Neutrophil (primary cell): ENCODE results near the gene ATP2B3.

Experiments
- H3K27ac ChIP-seq: fragments of 200-600 bp; sonication (generic); 2 replicates; pipeline ENCODE4 v1.5.1; 2016; ENCODE audit warnings: mild to moderate bottlenecking, moderate library complexity
- H3K27me3 ChIP-seq: fragments of 200-600 bp; sonication (generic); 2 replicates; pipeline ENCODE4 v1.6.0; 2016; ENCODE audit warnings: mild to moderate bottlenecking
- H3K36me3 ChIP-seq: fragments of 200-600 bp; sonication (generic); 2 replicates; pipeline ENCODE4 v1.5.1; 2017
- H3K4me1 ChIP-seq, 2 experiments: fragments of 200-600 bp in 1 of 2; sonication (generic) in 1 of 2; 1 replicate in 1 of 2; 2 replicates in 1 of 2; pipeline versions ENCODE4 v1.5.1 to v1.6.1; 2013 to 2016; ENCODE audit warnings: low read depth in 1 of 2, low read length in 1 of 2, mild to moderate bottlenecking in 1 of 2, moderate library complexity in 1 of 2; ENCODE audit not compliant: control insufficient read depth in 1 of 2, insufficient read depth in 1 of 2
- H3K4me3 ChIP-seq, 2 experiments: fragments of 200-600 bp in 1 of 2; sonication (generic) in 1 of 2; 1 replicate in 1 of 2; 2 replicates in 1 of 2; pipeline ENCODE4 v1.5.1; 2013 to 2016; ENCODE audit warnings: low read depth in 1 of 2, low read length in 1 of 2, mild to moderate bottlenecking in 1 of 2, moderate library complexity in 1 of 2
- H3K9me3 ChIP-seq: fragments of 200-600 bp; sonication (generic); 2 replicates; pipeline ENCODE4 v1.5.1; 2016
- TF ChIP-seq, protein P1 (sequence below): fragments of 200-600 bp; sonication (generic); IDR thresholded peaks from 2 replicates; pipeline ENCODE4 v1.5.1; 2016; ENCODE audit warnings: antibody characterized with exemption

Gene ATP2B3

DNA sequence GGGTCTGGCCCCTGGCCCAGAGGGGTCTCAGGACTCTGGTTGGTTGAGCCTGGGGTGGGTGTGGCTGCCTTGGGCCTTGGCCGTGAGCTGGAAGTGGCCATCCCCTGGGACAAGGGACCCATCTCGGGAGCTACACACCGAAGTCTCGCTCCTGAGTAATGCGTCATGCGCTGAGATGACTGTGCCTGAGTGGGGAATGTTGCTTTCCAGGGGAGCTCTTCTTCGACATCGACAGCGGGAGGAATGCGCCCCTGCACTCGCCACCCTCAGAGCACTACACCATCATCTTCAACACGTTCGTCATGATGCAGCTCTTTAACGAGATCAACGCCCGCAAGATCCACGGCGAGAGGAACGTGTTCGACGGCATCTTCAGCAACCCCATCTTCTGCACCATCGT lies 43.0 kb downstream of the ATP2B3 start:
- no peak overlapping the region for H3K27ac ChIP-seq
- TF ChIP-seq, protein P1, sequence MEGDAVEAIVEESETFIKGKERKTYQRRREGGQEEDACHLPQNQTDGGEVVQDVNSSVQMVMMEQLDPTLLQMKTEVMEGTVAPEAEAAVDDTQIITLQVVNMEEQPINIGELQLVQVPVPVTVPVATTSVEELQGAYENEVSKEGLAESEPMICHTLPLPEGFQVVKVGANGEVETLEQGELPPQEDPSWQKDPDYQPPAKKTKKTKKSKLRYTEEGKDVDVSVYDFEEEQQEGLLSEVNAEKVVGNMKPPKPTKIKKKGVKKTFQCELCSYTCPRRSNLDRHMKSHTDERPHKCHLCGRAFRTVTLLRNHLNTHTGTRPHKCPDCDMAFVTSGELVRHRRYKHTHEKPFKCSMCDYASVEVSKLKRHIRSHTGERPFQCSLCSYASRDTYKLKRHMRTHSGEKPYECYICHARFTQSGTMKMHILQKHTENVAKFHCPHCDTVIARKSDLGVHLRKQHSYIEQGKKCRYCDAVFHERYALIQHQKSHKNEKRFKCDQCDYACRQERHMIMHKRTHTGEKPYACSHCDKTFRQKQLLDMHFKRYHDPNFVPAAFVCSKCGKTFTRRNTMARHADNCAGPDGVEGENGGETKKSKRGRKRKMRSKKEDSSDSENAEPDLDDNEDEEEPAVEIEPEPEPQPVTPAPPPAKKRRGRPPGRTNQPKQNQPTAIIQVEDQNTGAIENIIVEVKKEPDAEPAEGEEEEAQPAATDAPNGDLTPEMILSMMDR = no peak
- H3K4me3 ChIP-seq = no peak overlapping the region
- H3K27me3 ChIP-seq = no peaks in the 10 kb centered on the region
- no peaks in the 10 kb centered on the region for H3K36me3 ChIP-seq
- no peaks in the 10 kb centered on the region for H3K9me3 ChIP-seq
- H3K4me1 ChIP-seq = peaks cover 0 to 5% of the 10 kb centered on the region in 2 experiments

DNA sequence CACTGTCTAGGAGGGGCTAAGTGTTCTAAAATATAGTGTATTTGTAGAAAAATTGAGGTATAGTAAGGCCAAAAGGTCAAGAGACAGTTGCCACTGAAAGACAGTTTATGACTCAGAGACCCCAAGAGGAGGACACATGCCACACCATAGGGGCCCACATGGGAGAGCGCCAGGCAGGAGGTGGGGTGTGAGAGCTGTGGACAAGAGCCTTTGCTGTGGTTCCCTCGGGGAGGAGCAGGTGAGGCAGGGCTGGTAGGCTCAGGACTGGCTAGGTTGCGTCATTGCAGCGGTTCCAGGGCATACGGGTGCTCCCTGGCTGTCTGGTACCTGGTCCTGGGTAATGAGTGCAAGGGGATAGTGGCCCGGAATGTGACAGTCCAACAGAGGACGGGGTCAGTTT lies 43.9 kb downstream of the ATP2B3 start:
- Histone ChIP-seq H3K9me3 (no peaks in the 10 kb centered on the region), H3K27ac (no peak overlapping the region), H3K4me3 (no peak overlapping the region), H3K4me1 (peaks cover 0 to 5% of the 10 kb centered on the region in 2 experiments), H3K36me3 (no peaks in the 10 kb centered on the region), H3K27me3 (no peaks in the 10 kb centered on the region)
- TF ChIP-seq, protein P1 = no peak

- peaks cover 0 to 5% of the 10 kb centered on the region in 2 experiments for H3K4me1 ChIP-seq
- TF ChIP-seq, protein P1 = no peak
- no peaks in the 10 kb centered on the region for H3K27me3 ChIP-seq
- no peak overlapping the region for H3K4me3 ChIP-seq
- H3K27ac ChIP-seq = no peak overlapping the region
- no peaks in the 10 kb centered on the region for H3K36me3 ChIP-seq
- no peaks in the 10 kb centered on the region for H3K9me3 ChIP-seq
Observed at GRCh38 chrX:153562546-153562945, 45.1 kb downstream of the ATP2B3 start.

- Histone ChIP-seq H3K4me1 (peaks cover 0 to 5% of the 10 kb centered on the region in 2 experiments), H3K27me3 (no peaks in the 10 kb centered on the region), H3K9me3 (no peaks in the 10 kb centered on the region), H3K36me3 (no peaks in the 10 kb centered on the region), H3K27ac (no peak overlapping the region), H3K4me3 (no peak overlapping the region)
- TF ChIP-seq, protein P1 = no peak
Observed at GRCh38 chrX:153564047-153564606, 46.7 kb downstream of the ATP2B3 start.

DNA sequence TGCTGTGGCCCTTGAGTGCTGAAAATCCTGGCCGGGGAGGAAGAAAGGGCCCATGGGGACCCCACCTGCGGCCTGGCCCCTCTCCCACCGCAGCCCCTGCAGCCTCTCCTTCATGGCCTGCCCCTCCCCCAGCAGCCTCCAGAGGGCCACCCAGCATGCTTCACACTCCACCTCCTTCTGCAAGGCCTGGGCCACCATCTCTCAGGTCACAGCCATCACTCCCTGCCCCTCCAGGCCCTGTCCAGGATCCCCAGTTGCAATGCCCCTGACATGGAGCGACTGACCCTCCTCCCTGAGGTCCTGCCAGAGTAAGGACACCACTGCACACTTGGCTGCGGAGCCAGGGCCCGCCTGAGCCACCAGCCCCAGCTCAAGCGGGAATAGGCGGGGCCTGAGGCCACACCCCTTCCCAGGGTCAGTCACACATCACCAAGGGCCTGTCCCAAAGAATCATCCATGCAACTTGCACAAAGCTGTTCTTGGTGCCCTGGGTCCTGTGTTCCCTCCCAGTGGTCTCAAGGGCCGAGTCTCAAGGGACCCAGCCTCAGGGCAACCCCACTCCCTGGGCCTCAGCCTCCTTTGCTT lies 48.6 kb downstream of the ATP2B3 start:
- TF ChIP-seq, protein P1 = no peak
- no peaks in the 10 kb centered on the region for H3K4me1 ChIP-seq
- H3K27me3 ChIP-seq = no peaks in the 10 kb centered on the region
- H3K36me3 ChIP-seq = no peaks in the 10 kb centered on the region
- no peaks in the 10 kb centered on the region for H3K9me3 ChIP-seq
- H3K27ac ChIP-seq = no peak overlapping the region
- H3K4me3 ChIP-seq = no peak overlapping the region
